Measurements from ENCODE around the gene SYNE1.

Gene SYNE1

GRCh38 chr6:152450519-152450918 is 186.6 kb downstream of the SYNE1 start:
- Histone ChIP-seq H3K36me3 (ENCODE audit: control insufficient read depth in 1 of 2, insufficient read depth in 2 of 2, low read length in 2 of 2) (no peaks in the 10 kb centered on the region), H3K4me3 (ENCODE audit: low read depth, low read length) (no peak overlapping the region), H3K79me2 (ENCODE audit: control insufficient read depth, insufficient read depth, low read length, poor library complexity) (no peaks in the 10 kb centered on the region), H2AK5ac (ENCODE audit: low read length) (no peak overlapping the region), H3K14ac (ENCODE audit: low read length) (no peak overlapping the region), H2BK12ac (ENCODE audit: low read length) (no peak overlapping the region), H2BK5ac (ENCODE audit: low read depth, low read length, poor library complexity) (no peak overlapping the region), H3K4me2 (ENCODE audit: low read length) (no peak overlapping the region), H3K4ac (ENCODE audit: low read depth, low read length) (no peak overlapping the region), H3K27ac (ENCODE audit: low read depth, low read length) (no peak overlapping the region), H3K4me1 (ENCODE audit: control insufficient read depth in 1 of 2, insufficient read depth in 2 of 2, low read length in 2 of 2) (no peaks in the 10 kb centered on the region), H4K8ac (ENCODE audit: low read depth, low read length) (no peak overlapping the region), H4K91ac (ENCODE audit: low read depth, low read length) (no peak overlapping the region), H3K23ac (ENCODE audit: low read length) (no peak overlapping the region), H3K27me3 (ENCODE audit: insufficient read depth, low read length) (no peaks in the 10 kb centered on the region), H3K9ac (ENCODE audit: low read length) (no peak overlapping the region), H3K79me1 (ENCODE audit: low read length) (no peaks in the 10 kb centered on the region), H3K9me3 (ENCODE audit: insufficient read depth, low read depth, low read length) (peaks cover 2% of the 10 kb centered on the region), H4K12ac (ENCODE audit: low read depth, low read length) (no peak overlapping the region), H2BK120ac (ENCODE audit: insufficient read depth, low read length, poor library complexity) (no peak overlapping the region), H3K18ac (ENCODE audit: low read length) (no peak overlapping the region), H2AFZ (ENCODE audit: insufficient read depth, low read length, poor library complexity) (no peak overlapping the region)
- no peak for DNase-seq
- WGBS (ENCODE audit: extremely low coverage, insufficient coverage, insufficient read length), result no CpG with 5 or more reads among the region's 4 CpGs

- no peaks in the 10 kb centered on the region for H3K79me2 ChIP-seq (ENCODE audit: control insufficient read depth, insufficient read depth, low read length, poor library complexity)
- H2AFZ ChIP-seq (ENCODE audit: insufficient read depth, low read length, poor library complexity), result no peak overlapping the region
- no peaks in the 10 kb centered on the region for H3K9me3 ChIP-seq (ENCODE audit: insufficient read depth, low read depth, low read length)
- H3K4me1 ChIP-seq (ENCODE audit: control insufficient read depth in 1 of 2, insufficient read depth in 2 of 2, low read length in 2 of 2), result no peaks in the 10 kb centered on the region
- H4K91ac ChIP-seq (ENCODE audit: low read depth, low read length), result no peak overlapping the region
- H3K4me2 ChIP-seq (ENCODE audit: low read length), result no peak overlapping the region
- no peak overlapping the region for H3K23ac ChIP-seq (ENCODE audit: low read length)
- no peak overlapping the region for H3K27ac ChIP-seq (ENCODE audit: low read depth, low read length)
- no peak overlapping the region for H3K4me3 ChIP-seq (ENCODE audit: low read depth, low read length)
- H2BK5ac ChIP-seq (ENCODE audit: low read depth, low read length, poor library complexity), result no peak overlapping the region
- no peak overlapping the region for H2AK5ac ChIP-seq (ENCODE audit: low read length)
- no peak overlapping the region for H4K8ac ChIP-seq (ENCODE audit: low read depth, low read length)
- no peak overlapping the region for H3K4ac ChIP-seq (ENCODE audit: low read depth, low read length)
- no CpG with 5 or more reads among the region's 15 CpGs for WGBS (ENCODE audit: extremely low coverage, insufficient coverage, insufficient read length)
- DNase-seq, result no peak
- no peaks in the 10 kb centered on the region for H3K79me1 ChIP-seq (ENCODE audit: low read length)
- H4K12ac ChIP-seq (ENCODE audit: low read depth, low read length), result no peak overlapping the region
- no peak overlapping the region for H3K14ac ChIP-seq (ENCODE audit: low read length)
- H2BK12ac ChIP-seq (ENCODE audit: low read length), result no peak overlapping the region
- H3K36me3 ChIP-seq (ENCODE audit: control insufficient read depth in 1 of 2, insufficient read depth in 2 of 2, low read length in 2 of 2), result no peaks in the 10 kb centered on the region
- H3K27me3 ChIP-seq (ENCODE audit: insufficient read depth, low read length), result no peaks in the 10 kb centered on the region
- H3K9ac ChIP-seq (ENCODE audit: low read length), result no peak overlapping the region
- H3K18ac ChIP-seq (ENCODE audit: low read length), result no peak overlapping the region
- no peak overlapping the region for H2BK120ac ChIP-seq (ENCODE audit: insufficient read depth, low read length, poor library complexity)
Observed at GRCh38 chr6:152441902-152442301, 195.3 kb downstream of the SYNE1 start.

- H2AFZ ChIP-seq (ENCODE audit: insufficient read depth, low read length, poor library complexity), result no peak overlapping the region
- H3K36me3 ChIP-seq (ENCODE audit: control insufficient read depth in 1 of 2, insufficient read depth in 2 of 2, low read length in 2 of 2), result no peaks in the 10 kb centered on the region
- H3K79me1 ChIP-seq (ENCODE audit: low read length), result no peaks in the 10 kb centered on the region
- no peaks in the 10 kb centered on the region for H3K4me1 ChIP-seq (ENCODE audit: control insufficient read depth in 1 of 2, insufficient read depth in 2 of 2, low read length in 2 of 2)
- no CpG with 5 or more reads among the region's 3 CpGs for WGBS (ENCODE audit: extremely low coverage, insufficient coverage, insufficient read length)
- H3K23ac ChIP-seq (ENCODE audit: low read length), result no peak overlapping the region
- no peaks in the 10 kb centered on the region for H3K79me2 ChIP-seq (ENCODE audit: control insufficient read depth, insufficient read depth, low read length, poor library complexity)
- H4K91ac ChIP-seq (ENCODE audit: low read depth, low read length), result no peak overlapping the region
- H4K12ac ChIP-seq (ENCODE audit: low read depth, low read length), result no peak overlapping the region
- H4K8ac ChIP-seq (ENCODE audit: low read depth, low read length), result no peak overlapping the region
- no peak overlapping the region for H2BK120ac ChIP-seq (ENCODE audit: insufficient read depth, low read length, poor library complexity)
- no peaks in the 10 kb centered on the region for H3K27me3 ChIP-seq (ENCODE audit: insufficient read depth, low read length)
- no peak overlapping the region for H3K9ac ChIP-seq (ENCODE audit: low read length)
- no peak overlapping the region for H2BK12ac ChIP-seq (ENCODE audit: low read length)
- H3K4me3 ChIP-seq (ENCODE audit: low read depth, low read length), result no peak overlapping the region
- no peak overlapping the region for H3K18ac ChIP-seq (ENCODE audit: low read length)
- no peak overlapping the region for H2AK5ac ChIP-seq (ENCODE audit: low read length)
- H2BK5ac ChIP-seq (ENCODE audit: low read depth, low read length, poor library complexity), result no peak overlapping the region
- no peak overlapping the region for H3K14ac ChIP-seq (ENCODE audit: low read length)
- no peak overlapping the region for H3K4me2 ChIP-seq (ENCODE audit: low read length)
- H3K4ac ChIP-seq (ENCODE audit: low read depth, low read length), result no peak overlapping the region
- H3K9me3 ChIP-seq (ENCODE audit: insufficient read depth, low read depth, low read length), result no peaks in the 10 kb centered on the region
- DNase-seq, result no peak
- H3K27ac ChIP-seq (ENCODE audit: low read depth, low read length), result no peak overlapping the region
Observed at GRCh38 chr6:152435816-152436215, 201.3 kb downstream of the SYNE1 start.

- H3K4me2 ChIP-seq (ENCODE audit: low read length), result no peak overlapping the region
Observed at GRCh38 chr6:152432758-152433157, 204.4 kb downstream of the SYNE1 start.

More at GRCh38 chr6:152432758-152433157, 204.4 kb downstream of the SYNE1 start:
- Histone ChIP-seq H3K4me1 (ENCODE audit: control insufficient read depth in 1 of 2, insufficient read depth in 2 of 2, low read length in 2 of 2) (no peaks in the 10 kb centered on the region), H2BK12ac (ENCODE audit: low read length) (no peak overlapping the region), H3K36me3 (ENCODE audit: control insufficient read depth in 1 of 2, insufficient read depth in 2 of 2, low read length in 2 of 2) (no peaks in the 10 kb centered on the region), H4K12ac (ENCODE audit: low read depth, low read length) (no peak overlapping the region), H3K79me2 (ENCODE audit: control insufficient read depth, insufficient read depth, low read length, poor library complexity) (no peaks in the 10 kb centered on the region), H3K18ac (ENCODE audit: low read length) (no peak overlapping the region), H3K27ac (ENCODE audit: low read depth, low read length) (no peak overlapping the region), H4K8ac (ENCODE audit: low read depth, low read length) (no peak overlapping the region), H3K23ac (ENCODE audit: low read length) (no peak overlapping the region), H3K4ac (ENCODE audit: low read depth, low read length) (no peak overlapping the region), H4K91ac (ENCODE audit: low read depth, low read length) (no peak overlapping the region), H2BK5ac (ENCODE audit: low read depth, low read length, poor library complexity) (no peak overlapping the region), H2AK5ac (ENCODE audit: low read length) (no peak overlapping the region), H3K4me3 (ENCODE audit: low read depth, low read length) (no peak overlapping the region), H3K79me1 (ENCODE audit: low read length) (no peaks in the 10 kb centered on the region), H3K9me3 (ENCODE audit: insufficient read depth, low read depth, low read length) (no peaks in the 10 kb centered on the region), H3K9ac (ENCODE audit: low read length) (no peak overlapping the region), H3K27me3 (ENCODE audit: insufficient read depth, low read length) (no peaks in the 10 kb centered on the region), H3K14ac (ENCODE audit: low read length) (no peak overlapping the region), H2BK120ac (ENCODE audit: insufficient read depth, low read length, poor library complexity) (no peak overlapping the region), H2AFZ (ENCODE audit: insufficient read depth, low read length, poor library complexity) (no peak overlapping the region)
- no CpG with 5 or more reads among the region's 2 CpGs for WGBS (ENCODE audit: extremely low coverage, insufficient coverage, insufficient read length)
- no peak for DNase-seq

All from trophoblast cell (in vitro differentiated cells and primary cell).